HCT116 (cell line): ENCODE results near the gene TOMM34.

Experiments used
- EGR1 ChIP-seq: IDR thresholded peaks from 2 replicates; pipeline ENCODE4 v1.6.1; 2012; ENCODE audit warnings: low read depth
- EZH2 ChIP-seq: fragments of 200-600 bp; sonication (generic); IDR thresholded peaks from 2 replicates; pipeline ENCODE4 v1.6.1; 2017; ENCODE audit warnings: antibody characterized with exemption, mixed run types
- JUND ChIP-seq: IDR thresholded peaks from 2 replicates; pipeline ENCODE4 v1.6.1; 2012
- POLR2AphosphoS5 ChIP-seq: IDR thresholded peaks from 2 replicates; pipeline ENCODE4 v1.6.1; 2011; ENCODE audit warnings: mild to moderate bottlenecking, low read depth, low read length, moderate library complexity
- RAD21 ChIP-seq: IDR thresholded peaks from 2 replicates; pipeline ENCODE4 v1.6.1; 2012; ENCODE audit warnings: low read depth, mild to moderate bottlenecking
- SIN3A ChIP-seq: IDR thresholded peaks from 2 replicates; pipeline ENCODE4 v1.6.1; 2012; ENCODE audit warnings: low read depth
- YY1 ChIP-seq: IDR thresholded peaks from 2 replicates; pipeline ENCODE4 v1.6.1; 2011; ENCODE audit warnings: low read length, low read depth, moderate library complexity, mild to moderate bottlenecking; ENCODE audit not compliant: insufficient replicate concordance; ENCODE audit errors: extremely low read depth
- ZFX ChIP-seq: fragments of 450-650 bp; IDR thresholded peaks from 2 replicates; pipeline ENCODE4 v1.6.1; 2017
- TF ChIP-seq, protein P1 (sequence below), 3 experiments: fragments of 200-600 bp in 1 of 3; sonication (generic) in 1 of 3; IDR thresholded peaks in 2 of 3; conservative IDR thresholded peaks in 1 of 3; 2 replicates each; pipeline ENCODE4 v1.5.1; 2012 to 2017; ENCODE audit warnings: low read depth in 2 of 3, low read length in 2 of 3, antibody characterized with exemption in 1 of 3, borderline replicate concordance in 1 of 3, control low read depth in 1 of 3, mild to moderate bottlenecking in 1 of 3, mixed read lengths in 1 of 3, mixed run types in 1 of 3, moderate library complexity in 1 of 3; ENCODE audit not compliant: insufficient read depth in 1 of 3

DNA sequence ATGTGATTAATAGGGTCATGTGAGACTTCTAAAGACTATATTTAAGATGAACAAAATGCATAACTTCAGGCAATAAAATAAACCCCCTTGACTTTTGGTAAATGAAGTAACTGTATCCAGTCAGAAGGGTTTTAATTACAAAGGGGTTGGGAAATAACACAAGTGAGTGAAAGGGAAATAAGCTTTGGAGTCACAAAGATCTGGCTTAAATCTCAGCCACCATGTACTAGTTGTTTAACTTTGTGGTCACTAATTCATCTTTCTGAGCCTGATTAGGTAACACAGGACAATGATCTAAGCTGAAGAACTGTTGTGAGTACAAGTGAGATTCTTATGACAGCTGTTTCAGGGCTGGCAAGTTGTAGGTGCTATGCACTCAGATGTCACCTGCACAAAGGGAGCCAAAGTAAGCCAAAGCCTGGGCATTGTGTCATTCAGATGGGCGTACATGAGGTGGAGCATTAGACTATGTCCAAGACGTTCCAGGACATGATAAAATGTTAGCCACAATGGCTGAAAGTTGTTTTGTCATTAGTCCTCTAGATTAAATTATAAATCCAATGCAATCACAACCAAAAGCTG lies 13.8 kb downstream of the TOMM34 start:
- TF ChIP-seq, protein P1, sequence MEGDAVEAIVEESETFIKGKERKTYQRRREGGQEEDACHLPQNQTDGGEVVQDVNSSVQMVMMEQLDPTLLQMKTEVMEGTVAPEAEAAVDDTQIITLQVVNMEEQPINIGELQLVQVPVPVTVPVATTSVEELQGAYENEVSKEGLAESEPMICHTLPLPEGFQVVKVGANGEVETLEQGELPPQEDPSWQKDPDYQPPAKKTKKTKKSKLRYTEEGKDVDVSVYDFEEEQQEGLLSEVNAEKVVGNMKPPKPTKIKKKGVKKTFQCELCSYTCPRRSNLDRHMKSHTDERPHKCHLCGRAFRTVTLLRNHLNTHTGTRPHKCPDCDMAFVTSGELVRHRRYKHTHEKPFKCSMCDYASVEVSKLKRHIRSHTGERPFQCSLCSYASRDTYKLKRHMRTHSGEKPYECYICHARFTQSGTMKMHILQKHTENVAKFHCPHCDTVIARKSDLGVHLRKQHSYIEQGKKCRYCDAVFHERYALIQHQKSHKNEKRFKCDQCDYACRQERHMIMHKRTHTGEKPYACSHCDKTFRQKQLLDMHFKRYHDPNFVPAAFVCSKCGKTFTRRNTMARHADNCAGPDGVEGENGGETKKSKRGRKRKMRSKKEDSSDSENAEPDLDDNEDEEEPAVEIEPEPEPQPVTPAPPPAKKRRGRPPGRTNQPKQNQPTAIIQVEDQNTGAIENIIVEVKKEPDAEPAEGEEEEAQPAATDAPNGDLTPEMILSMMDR (IDR thresholded peaks at IDR 0.05 in 2 of 3, conservative IDR thresholded peaks at IDR 0.05 in 1 of 3; ENCODE audit: borderline replicate concordance in 1 of 3, insufficient read depth in 1 of 3, low read depth in 2 of 3, low read length in 2 of 3): no peak
- TF ChIP-seq EGR1 (no peak), RAD21 (no peak), YY1 (no peak), POLR2AphosphoS5 (no peak), EZH2 (no peak), JUND (no peak), SIN3A (no peak), ZFX (no peak)
